Measurements from ENCODE around the gene BTBD6.

The BTBD6 gene

DNA sequence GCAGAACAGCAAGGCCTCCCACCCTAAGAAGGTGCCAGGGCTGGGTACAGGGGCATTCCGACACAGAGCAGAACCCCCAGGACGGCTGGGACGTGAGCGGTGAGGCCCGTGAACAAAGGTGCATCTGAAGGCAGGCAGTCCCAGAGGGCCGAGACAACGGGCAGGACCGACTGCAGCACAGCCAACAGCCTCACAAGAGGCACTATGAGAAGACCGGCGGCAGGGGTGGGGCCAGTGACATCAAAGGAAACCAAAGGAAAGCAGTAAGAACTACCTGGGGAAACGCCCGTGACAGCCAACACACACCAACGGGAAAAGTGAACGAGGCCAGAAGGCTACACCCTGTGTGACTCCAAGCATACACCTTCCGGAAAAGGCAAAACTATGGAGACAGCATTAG is 9.1 kb downstream of the BTBD6 start:
- H3K79me2 ChIP-seq (ENCODE audit: insufficient read depth, low read depth) = no peaks in the 10 kb centered on the region
- no peak overlapping the region for H3K4me3 ChIP-seq (IDR thresholded peaks at IDR 0.05; ENCODE audit: insufficient read depth, low read depth, low read length)
- H3K4me2 ChIP-seq = no peak overlapping the region
- H3K36me3 ChIP-seq (ENCODE audit: insufficient read depth) = no peaks in the 10 kb centered on the region
- peaks cover 20% of the 10 kb centered on the region for H3K4me1 ChIP-seq (ENCODE audit: low read depth, poor library complexity, severe bottlenecking)
- H3K9ac ChIP-seq = no peak overlapping the region
- no peak overlapping the region for H2AFZ ChIP-seq (ENCODE audit: low read depth)
- H3K27me3 ChIP-seq (ENCODE audit: insufficient read depth, low read depth) = no peaks in the 10 kb centered on the region
- TF ChIP-seq, protein P1, sequence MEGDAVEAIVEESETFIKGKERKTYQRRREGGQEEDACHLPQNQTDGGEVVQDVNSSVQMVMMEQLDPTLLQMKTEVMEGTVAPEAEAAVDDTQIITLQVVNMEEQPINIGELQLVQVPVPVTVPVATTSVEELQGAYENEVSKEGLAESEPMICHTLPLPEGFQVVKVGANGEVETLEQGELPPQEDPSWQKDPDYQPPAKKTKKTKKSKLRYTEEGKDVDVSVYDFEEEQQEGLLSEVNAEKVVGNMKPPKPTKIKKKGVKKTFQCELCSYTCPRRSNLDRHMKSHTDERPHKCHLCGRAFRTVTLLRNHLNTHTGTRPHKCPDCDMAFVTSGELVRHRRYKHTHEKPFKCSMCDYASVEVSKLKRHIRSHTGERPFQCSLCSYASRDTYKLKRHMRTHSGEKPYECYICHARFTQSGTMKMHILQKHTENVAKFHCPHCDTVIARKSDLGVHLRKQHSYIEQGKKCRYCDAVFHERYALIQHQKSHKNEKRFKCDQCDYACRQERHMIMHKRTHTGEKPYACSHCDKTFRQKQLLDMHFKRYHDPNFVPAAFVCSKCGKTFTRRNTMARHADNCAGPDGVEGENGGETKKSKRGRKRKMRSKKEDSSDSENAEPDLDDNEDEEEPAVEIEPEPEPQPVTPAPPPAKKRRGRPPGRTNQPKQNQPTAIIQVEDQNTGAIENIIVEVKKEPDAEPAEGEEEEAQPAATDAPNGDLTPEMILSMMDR (conservative IDR thresholded peaks at IDR 0.05; ENCODE audit: low read depth, low read length) = no peak
- no peaks in the 10 kb centered on the region for H4K20me1 ChIP-seq (ENCODE audit: insufficient read depth)
- H3K27ac ChIP-seq = no peak overlapping the region

DNA sequence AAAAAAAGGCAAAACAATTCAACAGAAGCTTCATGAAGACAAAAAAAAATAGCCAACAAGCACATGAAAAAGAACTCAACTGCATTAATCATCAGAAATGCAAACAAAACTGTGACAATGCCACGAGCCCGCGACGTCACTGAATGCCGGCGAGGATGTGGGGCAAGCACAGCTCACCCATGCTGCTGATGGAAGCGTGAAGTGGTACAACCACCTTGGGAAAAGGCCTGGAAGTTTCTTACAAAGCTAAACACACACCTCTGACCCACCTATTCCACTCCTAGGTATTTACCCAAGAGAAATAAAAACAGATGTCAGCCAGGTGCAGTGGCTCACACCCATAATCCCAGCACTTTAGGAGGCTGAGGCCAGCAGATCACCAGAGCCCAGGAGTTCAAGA is 10.5 kb downstream of the BTBD6 start:
- H3K9ac ChIP-seq = no peak overlapping the region
- H4K20me1 ChIP-seq (ENCODE audit: insufficient read depth) = no peaks in the 10 kb centered on the region
- H3K4me3 ChIP-seq (IDR thresholded peaks at IDR 0.05; ENCODE audit: insufficient read depth, low read depth, low read length) = no peak overlapping the region
- H3K27ac ChIP-seq = no peak overlapping the region
- H3K79me2 ChIP-seq (ENCODE audit: insufficient read depth, low read depth) = no peaks in the 10 kb centered on the region
- no peak overlapping the region for H2AFZ ChIP-seq (ENCODE audit: low read depth)
- H3K4me1 ChIP-seq (ENCODE audit: low read depth, poor library complexity, severe bottlenecking) = peaks cover 20% of the 10 kb centered on the region
- TF ChIP-seq, protein P1 (conservative IDR thresholded peaks at IDR 0.05; ENCODE audit: low read depth, low read length) = no peak
- no peaks in the 10 kb centered on the region for H3K36me3 ChIP-seq (ENCODE audit: insufficient read depth)
- H3K4me2 ChIP-seq = no peak overlapping the region
- H3K27me3 ChIP-seq (ENCODE audit: insufficient read depth, low read depth) = no peaks in the 10 kb centered on the region

DNA sequence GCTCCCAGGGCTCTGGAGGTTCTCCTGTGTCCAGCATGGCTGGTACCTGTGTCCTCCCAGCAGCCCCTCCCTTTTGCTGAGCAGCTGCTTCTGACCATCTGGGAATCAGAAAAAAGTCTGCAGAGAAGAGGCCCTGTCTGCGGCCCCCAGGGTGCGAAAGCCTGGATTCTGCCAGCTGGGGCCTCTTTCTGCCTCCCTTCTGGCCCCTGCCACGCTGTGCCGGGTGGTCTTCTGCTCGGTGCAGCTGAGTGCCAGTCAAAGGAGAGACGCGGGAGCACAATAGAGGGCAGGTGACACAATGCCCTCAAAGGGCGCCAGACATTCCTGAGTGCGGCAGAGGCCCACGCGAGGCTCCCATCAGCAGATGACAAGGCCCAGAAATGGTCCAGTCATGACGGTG is 12.6 kb downstream of the BTBD6 start:
- H3K4me1 ChIP-seq (ENCODE audit: low read depth, poor library complexity, severe bottlenecking) = peaks cover 4% of the 10 kb centered on the region
- no peak overlapping the region for H2AFZ ChIP-seq (ENCODE audit: low read depth)
- no peak overlapping the region for H3K9ac ChIP-seq
- no peaks in the 10 kb centered on the region for H3K79me2 ChIP-seq (ENCODE audit: insufficient read depth, low read depth)
- H3K36me3 ChIP-seq (ENCODE audit: insufficient read depth) = no peaks in the 10 kb centered on the region
- H3K27me3 ChIP-seq (ENCODE audit: insufficient read depth, low read depth) = no peaks in the 10 kb centered on the region
- TF ChIP-seq, protein P1 (conservative IDR thresholded peaks at IDR 0.05; ENCODE audit: low read depth, low read length) = no peak
- H4K20me1 ChIP-seq (ENCODE audit: insufficient read depth) = no peaks in the 10 kb centered on the region
- no peak overlapping the region for H3K4me3 ChIP-seq (IDR thresholded peaks at IDR 0.05; ENCODE audit: insufficient read depth, low read depth, low read length)
- H3K27ac ChIP-seq = no peak overlapping the region
- no peak overlapping the region for H3K4me2 ChIP-seq

DNA sequence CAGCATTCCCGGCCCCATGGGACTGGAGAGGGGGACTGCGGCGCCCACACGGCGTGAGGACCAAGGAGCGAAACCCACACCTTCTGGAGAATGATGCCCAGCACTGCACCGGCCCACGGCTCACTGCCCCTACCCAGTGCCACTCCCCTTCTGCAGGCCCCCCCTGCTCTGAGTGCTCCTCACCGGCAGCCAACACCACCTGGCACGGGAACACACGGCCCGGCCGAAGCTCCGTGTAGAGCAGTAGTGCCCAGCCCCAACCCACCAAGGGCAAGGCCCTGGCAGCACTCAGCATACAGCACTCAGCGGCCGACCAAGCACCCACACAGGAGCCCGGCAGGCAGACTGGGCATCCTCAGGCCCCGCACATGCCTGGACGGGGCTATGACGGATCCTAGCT is 13.4 kb downstream of the BTBD6 start:
- H3K4me2 ChIP-seq = no peak overlapping the region
- no peaks in the 10 kb centered on the region for H4K20me1 ChIP-seq (ENCODE audit: insufficient read depth)
- H3K27me3 ChIP-seq (ENCODE audit: insufficient read depth, low read depth) = no peaks in the 10 kb centered on the region
- no peak overlapping the region for H3K27ac ChIP-seq
- no peak overlapping the region for H2AFZ ChIP-seq (ENCODE audit: low read depth)
- TF ChIP-seq, protein P1 (conservative IDR thresholded peaks at IDR 0.05; ENCODE audit: low read depth, low read length) = no peak
- H3K9ac ChIP-seq = no peak overlapping the region
- H3K4me1 ChIP-seq (ENCODE audit: low read depth, poor library complexity, severe bottlenecking) = no peaks in the 10 kb centered on the region
- no peaks in the 10 kb centered on the region for H3K79me2 ChIP-seq (ENCODE audit: insufficient read depth, low read depth)
- no peaks in the 10 kb centered on the region for H3K36me3 ChIP-seq (ENCODE audit: insufficient read depth)
- H3K4me3 ChIP-seq (IDR thresholded peaks at IDR 0.05; ENCODE audit: insufficient read depth, low read depth, low read length) = no peak overlapping the region
